ENCODE data around the gene B3GALT4. TPM values are rescaled to one million over a fixed set of nuclear protein-coding genes. Genes with fewer than 3 reads are reported as not detected.
"Not testable (repeated sequence)": the region's sequence is repeated elsewhere in the genome, so short reads cannot be mapped to it uniquely, and the experiment has no call there.

Gene B3GALT4
- total RNA-seq, 2 experiments from 2014 or later: 25.2 to 26.5 TPM

DNA sequence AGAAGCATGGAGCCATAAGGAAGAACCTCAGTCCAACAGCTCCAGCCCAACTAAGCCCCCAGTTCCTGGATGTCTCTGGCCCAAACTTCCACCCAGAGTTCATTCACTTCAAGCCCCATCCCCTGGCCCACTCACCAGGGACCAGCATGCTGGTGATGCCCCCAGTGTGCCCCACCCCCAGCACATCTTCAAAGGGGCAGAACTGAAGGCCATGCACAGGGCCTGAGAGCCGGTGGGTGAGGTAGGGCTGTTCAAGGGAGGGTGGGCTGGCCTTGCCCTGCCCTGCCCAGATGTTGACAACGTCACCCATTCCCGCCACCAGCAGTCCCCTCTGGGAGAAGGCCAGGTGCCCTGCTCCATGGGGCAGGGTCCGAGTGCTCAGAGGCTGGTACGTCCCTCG is 3.6 kb downstream of the B3GALT4 start:
- Mint-ChIP-seq H3K27me3 (no peaks in the 10 kb centered on the region), H3K4me1 (peaks cover 39% of the 10 kb centered on the region), H3K27ac (peak overlapping the region; percentile 21), H3K9me3 (no peaks in the 10 kb centered on the region), H3K36me3 (ENCODE audit: low read depth) (peaks cover 64% of the 10 kb centered on the region), H3K4me3 (no peak overlapping the region)
- no peak for DNase-seq
- ChIA-PET CTCF (interaction anchor here (0.7 kb wide), 1 partner anchor 173 kb away, joined by 3 read pairs; no protein-coding TSS in a partner anchor), POLR2A (interaction anchor here (1.6 to 7.2 kb wide), 4 partner anchors 9 to 64 kb away, joined by 4 to 234 read pairs (median 16); partner anchors contain the start of genes PFDN6, RGL2, RPS18 and VPS52)

DNA sequence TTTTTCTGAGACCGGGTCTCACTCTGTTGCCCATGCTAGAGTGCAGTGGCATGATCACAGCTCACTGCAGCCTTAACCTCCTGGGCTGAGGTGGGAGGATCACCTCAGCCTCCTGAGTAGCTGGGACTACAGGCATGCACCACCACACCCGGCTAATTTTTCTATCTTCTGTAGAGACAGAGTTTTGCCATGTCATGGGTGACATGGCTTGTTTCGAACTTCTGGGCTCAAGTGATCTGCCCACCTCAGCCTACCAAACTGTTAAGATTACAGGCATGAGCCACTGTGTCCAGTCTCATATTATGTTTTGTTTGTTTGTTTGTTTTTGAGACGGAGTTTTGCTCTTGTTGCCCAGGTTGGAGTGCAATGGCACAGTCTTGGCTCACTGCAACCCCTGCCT is 8.3 kb downstream of the B3GALT4 start:
- POLR2A ChIA-PET, H3K27me3 Mint-ChIP-seq, H3K9me3 Mint-ChIP-seq, CTCF ChIA-PET, DNase-seq, H3K4me3 Mint-ChIP-seq, H3K27ac Mint-ChIP-seq: not testable (repeated sequence)
- peaks cover 39% of the 10 kb centered on the region for H3K4me1 Mint-ChIP-seq
- peaks cover 45% of the 10 kb centered on the region for H3K36me3 Mint-ChIP-seq (ENCODE audit: low read depth)

DNA sequence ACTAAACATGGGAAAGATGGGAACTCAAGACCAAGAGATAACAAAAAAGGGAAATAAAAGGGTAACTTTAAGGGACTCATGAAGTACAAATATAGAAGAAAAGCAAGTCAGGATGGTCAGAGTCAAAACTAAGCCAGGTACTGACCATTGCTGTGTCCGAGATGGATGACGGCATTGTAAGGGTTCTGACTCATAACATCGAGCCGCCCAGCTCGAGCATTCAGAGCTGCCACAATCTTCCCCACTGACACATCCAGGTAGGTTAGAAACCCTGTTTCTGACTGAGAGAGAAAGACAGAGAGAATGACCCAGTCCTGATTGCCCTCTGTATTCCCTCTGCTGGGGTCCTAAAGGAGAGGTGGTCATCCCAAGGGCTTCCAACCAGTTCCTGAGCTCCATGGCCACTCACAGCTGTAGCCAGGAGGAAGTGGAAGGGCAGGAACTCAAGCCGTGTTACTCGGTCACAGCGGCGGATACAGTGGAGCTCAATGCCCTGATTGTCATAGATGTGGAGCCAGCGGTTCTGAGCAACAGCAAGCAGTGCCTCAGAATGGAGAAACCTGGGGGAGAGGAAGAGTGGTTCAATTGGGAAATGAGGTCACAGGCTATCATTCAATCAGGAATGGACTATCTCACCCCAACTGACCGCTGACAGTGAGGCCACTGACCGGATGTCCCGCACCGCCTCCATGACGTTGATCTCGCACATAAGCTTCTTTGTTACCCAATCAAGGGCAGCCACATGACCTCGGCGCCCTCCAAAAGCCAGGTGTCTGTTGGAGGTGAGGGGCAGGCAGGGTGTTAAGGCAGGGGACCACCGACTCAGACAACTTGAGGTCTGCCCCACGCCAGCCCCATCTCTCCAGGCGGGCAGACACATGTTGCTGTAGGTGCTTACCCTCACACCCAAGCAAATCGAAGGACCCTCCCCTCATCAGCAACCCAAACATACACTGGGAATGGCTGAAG is 10.3 kb downstream of the B3GALT4 start:
- Mint-ChIP-seq H3K9me3 (no peaks in the 10 kb centered on the region), H3K4me1 (peaks cover 46% of the 10 kb centered on the region), H3K36me3 (ENCODE audit: low read depth) (peaks cover 39% of the 10 kb centered on the region), H3K27me3 (no peaks in the 10 kb centered on the region), H3K27ac (no peak overlapping the region), H3K4me3 (peak overlapping the region; percentile 90)
- ChIA-PET CTCF (no interaction called here), POLR2A (interaction anchor here (1.1 to 14.3 kb wide), 5 partner anchors 8 to 31 kb away, joined by 3 to 234 read pairs (median 6); partner anchors contain the start of genes B3GALT4, RGL2, RPS18 and VPS52)
- DNase-seq: no peak

DNA sequence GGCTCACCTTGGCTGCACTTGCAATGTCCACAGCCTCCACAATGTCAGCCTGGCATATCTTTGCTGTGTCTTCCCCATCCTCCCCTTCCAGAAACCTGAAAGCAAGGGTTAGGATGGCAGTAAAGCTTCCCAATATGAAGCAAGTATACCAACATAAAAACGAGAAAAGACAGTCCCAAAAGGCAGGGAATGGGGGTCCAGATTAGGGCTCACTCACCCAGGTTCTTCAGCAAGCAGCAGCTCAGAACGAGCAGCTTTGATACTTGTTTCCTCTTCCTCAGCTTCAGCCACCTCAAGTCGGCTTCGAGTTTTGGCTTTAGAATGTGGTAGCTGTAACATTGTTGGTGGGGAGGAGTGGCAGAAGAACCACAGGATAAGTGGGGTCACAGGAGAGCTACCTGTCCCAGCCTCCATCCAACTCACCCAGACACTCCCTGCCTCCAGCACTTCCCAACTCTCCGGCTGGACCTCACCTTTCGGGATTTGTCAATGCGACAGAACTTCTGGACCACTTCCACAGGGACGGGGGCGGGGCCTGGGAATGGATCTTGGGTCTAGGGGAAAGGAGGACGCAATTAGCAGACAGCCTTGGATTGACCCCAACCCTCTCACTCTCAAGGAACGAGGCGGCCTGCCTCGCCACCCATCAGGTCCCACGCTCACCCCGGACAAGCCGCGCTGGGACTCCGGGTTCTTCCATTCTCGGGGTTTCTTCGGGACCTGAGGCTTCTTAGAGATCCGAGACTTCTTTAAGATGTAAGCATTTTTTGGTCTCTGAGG is 11.4 kb downstream of the B3GALT4 start:
- Mint-ChIP-seq H3K4me3 (peak overlapping the region; percentile 90), H3K4me1 (peaks cover 47% of the 10 kb centered on the region), H3K9me3 (no peaks in the 10 kb centered on the region), H3K27ac (no peak overlapping the region), H3K27me3 (no peaks in the 10 kb centered on the region), H3K36me3 (ENCODE audit: low read depth) (peaks cover 37% of the 10 kb centered on the region)
- no peak for DNase-seq
- POLR2A ChIA-PET: interaction anchor here (1.0 to 14.3 kb wide), 14 partner anchors 9 to 142 kb away, joined by 3 to 234 read pairs (median 6); partner anchors contain the start of genes B3GALT4, RGL2, RPS18 and SYNGAP1
- CTCF ChIA-PET: interaction anchor here (0.8 to 3.1 kb wide), 6 partner anchors 10 to 40 kb away, joined by 3 to 29 read pairs (median 11); partner anchors contain the start of genes B3GALT4, RGL2, RPS18 and VPS52

DNA sequence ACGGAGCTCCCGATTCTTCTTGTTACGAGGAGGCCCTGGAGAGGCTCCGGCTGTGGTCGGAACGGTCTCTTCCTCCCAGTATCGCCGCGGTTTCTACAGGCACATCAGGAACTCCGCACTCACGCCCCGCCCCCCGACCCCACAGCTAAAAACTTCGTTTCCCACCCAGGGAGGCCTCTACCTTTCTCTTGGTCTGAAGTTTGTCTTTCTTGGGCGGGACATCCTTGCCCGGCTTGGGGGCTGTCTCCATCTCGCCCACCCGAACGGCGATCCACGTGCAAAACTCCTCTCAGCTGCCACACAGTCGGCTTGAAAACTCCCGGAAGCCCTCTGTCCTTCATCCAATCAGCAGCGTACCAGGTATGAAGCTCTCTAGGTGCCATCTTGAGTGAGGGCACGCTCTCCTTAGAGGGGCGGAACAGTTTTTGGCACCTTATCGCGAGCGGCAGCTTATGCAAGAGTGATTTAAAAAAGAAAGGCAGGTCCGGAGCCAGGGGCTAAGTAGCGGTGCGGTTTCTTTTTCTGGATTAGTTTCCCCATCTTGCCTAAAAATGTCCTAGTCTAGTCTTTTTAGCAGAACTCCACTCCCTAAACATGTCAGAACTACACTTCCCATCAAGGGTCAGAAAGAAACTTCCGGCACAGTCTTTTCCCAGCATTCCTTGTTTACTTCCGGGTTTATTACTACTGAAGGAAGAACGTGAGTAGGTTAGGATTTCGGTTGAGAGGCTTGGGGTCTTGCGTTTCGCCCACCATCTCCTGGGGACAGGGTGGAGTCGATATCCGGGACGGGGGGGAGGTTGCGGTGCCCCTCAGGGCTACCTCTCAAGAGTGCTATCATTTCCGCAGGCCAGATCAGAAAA is 12.2 kb downstream of the B3GALT4 start, which contains the start of the genes PFDN6 and WDR46:
TSS of gene PFDN6 (plus strand) at position 681 of the 863 bp plus-strand sequence. CDS start 256 bp downstream, outside the sequence.
TSS of gene WDR46 (minus strand) at position 319 of the 863 bp plus-strand sequence. CDS start at position 250, 69 bp downstream.
- H3K4me3 Mint-ChIP-seq: peak within 1 kb of the TSS; percentile 90
- ChIA-PET CTCF (interaction anchor here (0.5 to 3.1 kb wide), 7 partner anchors 9 to 100 kb away, joined by 3 to 29 read pairs (median 7); partner anchors contain the start of genes B3GALT4, RGL2, RPS18 and VPS52), POLR2A (interaction anchor here (1.0 to 14.3 kb wide), 18 partner anchors 10 to 317 kb away, joined by 3 to 234 read pairs (median 6); partner anchors contain the start of genes B3GALT4, KIFC1, RGL2 and RPS18)
- H3K27ac Mint-ChIP-seq: peak within 1 kb of the TSS; percentile 80
- H3K9me3 Mint-ChIP-seq: no peaks in the 10 kb centered on the region
- peaks cover 38% of the 10 kb centered on the region for H3K36me3 Mint-ChIP-seq (ENCODE audit: low read depth)
- peak; percentile 87 for DNase-seq
- H3K4me1 Mint-ChIP-seq: peaks cover 47% of the 10 kb centered on the region
- H3K27me3 Mint-ChIP-seq: no peaks in the 10 kb centered on the region

DNA sequence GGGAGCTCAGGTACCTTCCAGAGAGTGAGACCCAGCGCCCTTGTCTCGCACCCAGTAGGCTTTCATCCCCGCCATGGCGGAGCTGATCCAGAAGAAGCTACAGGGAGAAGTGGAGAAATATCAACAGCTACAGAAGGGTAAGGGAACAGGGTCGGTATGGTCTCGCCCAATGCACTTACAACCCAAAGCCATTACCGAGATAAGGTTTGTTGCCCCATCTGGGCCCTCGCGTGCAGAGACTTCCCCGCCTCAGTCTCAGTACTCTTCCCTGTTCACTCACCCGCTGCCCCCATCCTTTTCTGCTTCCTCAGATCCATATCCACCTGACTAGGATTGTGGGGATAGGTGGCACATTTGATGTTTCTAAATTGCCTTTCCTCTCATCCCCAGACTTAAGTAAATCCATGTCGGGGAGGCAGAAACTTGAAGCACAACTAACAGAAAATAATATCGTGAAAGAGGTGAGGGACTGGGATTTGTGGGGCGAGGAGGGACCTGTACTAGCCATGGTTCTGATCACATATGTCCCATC is 12.9 kb downstream of the B3GALT4 start:
- peaks cover 39% of the 10 kb centered on the region for H3K36me3 Mint-ChIP-seq (ENCODE audit: low read depth)
- peak overlapping the region; percentile 90 for H3K4me3 Mint-ChIP-seq
- peaks cover 47% of the 10 kb centered on the region for H3K4me1 Mint-ChIP-seq
- no peak for DNase-seq
- POLR2A ChIA-PET: interaction anchor here (1.0 to 14.3 kb wide), 16 partner anchors 9 to 318 kb away, joined by 3 to 234 read pairs (median 5); partner anchors contain the start of genes B3GALT4, KIFC1, RGL2 and RPS18
- H3K27ac Mint-ChIP-seq: peak overlapping the region; percentile 80
- CTCF ChIA-PET: interaction anchor here (0.5 to 3.1 kb wide), 8 partner anchors 9 to 137 kb away, joined by 3 to 29 read pairs (median 6); partner anchors contain the start of genes B3GALT4, RGL2, RPS18 and VPS52
- no peaks in the 10 kb centered on the region for H3K27me3 Mint-ChIP-seq
- H3K9me3 Mint-ChIP-seq: no peaks in the 10 kb centered on the region

DNA sequence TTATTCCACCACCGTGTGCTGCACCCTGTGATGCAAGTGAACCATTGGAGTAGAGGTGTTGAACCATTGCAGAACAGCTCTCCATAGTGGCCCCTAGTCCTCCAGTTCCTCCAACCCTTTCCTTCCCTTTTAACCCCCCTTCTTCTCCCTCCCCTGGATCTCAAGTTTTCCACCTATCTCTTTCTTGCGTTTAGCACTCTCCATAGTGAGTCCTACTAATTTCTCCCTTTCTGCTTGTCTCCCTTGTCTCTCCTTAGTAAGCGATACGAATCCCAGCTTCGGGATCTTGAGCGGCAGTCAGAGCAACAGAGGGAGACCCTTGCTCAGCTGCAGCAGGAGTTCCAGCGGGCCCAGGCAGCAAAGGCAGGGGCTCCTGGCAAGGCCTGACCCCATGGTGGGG is 13.5 kb downstream of the B3GALT4 start:
- no peaks in the 10 kb centered on the region for H3K27me3 Mint-ChIP-seq
- H3K27ac Mint-ChIP-seq: peak overlapping the region; percentile 80
- peak overlapping the region; percentile 90 for H3K4me3 Mint-ChIP-seq
- ChIA-PET POLR2A (interaction anchor here (1.2 to 14.3 kb wide), 8 partner anchors 8 to 55 kb away, joined by 4 to 234 read pairs (median 24); partner anchors contain the start of genes B3GALT4, RGL2, RPS18 and TAPBP), CTCF (interaction anchor here (0.7 to 3.1 kb wide), 3 partner anchors 8 to 136 kb away, joined by 3 to 29 read pairs (median 20); partner anchors contain the start of genes B3GALT4 and RGL2)
- H3K9me3 Mint-ChIP-seq: no peaks in the 10 kb centered on the region
- peaks cover 48% of the 10 kb centered on the region for H3K4me1 Mint-ChIP-seq
- peaks cover 40% of the 10 kb centered on the region for H3K36me3 Mint-ChIP-seq (ENCODE audit: low read depth)
- no peak for DNase-seq

DNA sequence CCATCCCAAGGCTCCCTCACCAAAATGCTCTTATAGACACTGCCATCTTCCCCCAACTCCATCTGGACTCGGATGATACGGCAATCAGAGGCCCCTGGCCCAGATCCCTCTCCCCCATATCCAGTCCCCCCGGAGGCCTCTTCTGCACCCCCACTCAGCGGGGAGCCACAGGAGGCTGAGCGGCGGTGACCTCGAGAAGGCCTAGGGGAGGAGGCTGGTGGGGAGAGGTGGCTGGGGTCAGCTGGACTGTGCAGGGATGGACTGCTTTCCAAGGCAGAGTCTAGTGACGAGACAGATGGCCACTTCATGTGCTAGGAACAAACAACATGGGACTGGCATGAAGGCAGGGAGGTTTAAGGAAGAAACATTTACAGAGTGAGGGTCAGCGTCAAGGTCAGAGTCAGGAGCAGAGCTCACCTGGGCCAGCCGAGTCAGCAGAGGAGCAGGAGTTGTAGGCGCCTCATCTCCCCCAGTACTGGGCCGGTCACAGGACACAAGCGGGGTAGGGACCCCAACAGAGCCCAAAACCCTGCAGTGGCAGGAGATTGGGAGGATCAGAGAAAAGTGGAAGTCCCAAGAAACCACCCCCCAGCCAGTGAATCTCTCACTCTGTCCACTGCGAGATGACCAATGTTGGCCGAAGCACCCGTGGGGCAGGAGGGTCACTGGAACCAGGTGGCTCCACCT is 16.2 kb downstream of the B3GALT4 start:
- H3K36me3 Mint-ChIP-seq (ENCODE audit: low read depth): peaks cover 27% of the 10 kb centered on the region
- ChIA-PET CTCF (no interaction called here), POLR2A (interaction anchor here (14.3 kb wide), 1 partner anchor 14 kb away, joined by 234 read pairs; the partner anchor contains the start of gene B3GALT4)
- no peak overlapping the region for H3K27ac Mint-ChIP-seq
- DNase-seq: no peak
- no peak overlapping the region for H3K4me3 Mint-ChIP-seq
- H3K4me1 Mint-ChIP-seq: peaks cover 48% of the 10 kb centered on the region
- H3K9me3 Mint-ChIP-seq: no peaks in the 10 kb centered on the region
- no peaks in the 10 kb centered on the region for H3K27me3 Mint-ChIP-seq

DNA sequence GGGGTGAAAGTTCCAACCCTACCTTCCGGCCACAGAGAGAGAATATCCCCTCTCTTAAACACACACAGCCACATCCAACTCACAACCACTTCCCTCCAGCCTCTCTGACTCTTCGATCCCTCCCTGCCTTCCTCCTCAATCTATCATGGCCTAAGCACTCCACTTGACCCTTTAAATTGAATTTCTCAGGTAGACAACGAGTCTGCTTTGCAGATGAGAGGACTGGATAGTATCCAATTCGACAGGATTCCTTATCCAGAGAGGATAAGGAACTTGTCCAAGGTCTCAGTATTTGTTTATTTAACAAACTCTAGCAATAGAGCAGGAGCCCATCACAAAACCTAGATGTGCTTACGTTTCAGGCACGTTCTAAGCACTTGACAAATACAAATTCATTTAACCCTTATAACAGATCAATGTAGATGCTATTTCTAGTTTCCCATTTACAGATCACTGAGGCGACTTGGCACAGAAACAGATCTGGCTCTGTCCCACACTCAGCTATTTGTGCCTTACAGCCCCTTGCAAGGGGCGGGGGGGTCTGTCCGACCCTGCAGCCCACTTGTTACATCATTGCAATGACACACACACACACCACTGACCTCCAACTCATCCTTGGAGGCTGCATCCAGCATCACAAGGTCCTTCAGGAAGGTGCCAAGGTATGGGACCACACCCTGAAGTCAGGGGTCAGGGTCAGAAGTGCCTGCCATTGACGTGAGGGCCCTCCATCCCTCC is 17.3 kb downstream of the B3GALT4 start:
- Mint-ChIP-seq H3K36me3 (ENCODE audit: low read depth) (peaks cover 29% of the 10 kb centered on the region), H3K27ac (peak overlapping the region; percentile 50), H3K27me3 (no peaks in the 10 kb centered on the region), H3K9me3 (no peaks in the 10 kb centered on the region), H3K4me3 (no peak overlapping the region), H3K4me1 (peaks cover 41% of the 10 kb centered on the region)
- CTCF ChIA-PET: no interaction called here
- POLR2A ChIA-PET: interaction anchor here (3.9 to 14.3 kb wide), 2 partner anchors 15 to 22 kb away, joined by 12 to 234 read pairs; partner anchors contain the start of genes B3GALT4, RPS18 and VPS52
- no peak for DNase-seq
